ENCODE data around the gene ARHGEF7. TPM values are rescaled to one million over a fixed set of nuclear protein-coding genes. Genes with fewer than 3 reads are reported as not detected.
"Not testable (repeated sequence)": the region's sequence is repeated elsewhere in the genome, so short reads cannot be mapped to it uniquely, and the experiment has no call there.

Gene ARHGEF7
- total and polyA plus RNA-seq, 8 donors, result 11.6 to 126 (median 49.7) TPM

DNA sequence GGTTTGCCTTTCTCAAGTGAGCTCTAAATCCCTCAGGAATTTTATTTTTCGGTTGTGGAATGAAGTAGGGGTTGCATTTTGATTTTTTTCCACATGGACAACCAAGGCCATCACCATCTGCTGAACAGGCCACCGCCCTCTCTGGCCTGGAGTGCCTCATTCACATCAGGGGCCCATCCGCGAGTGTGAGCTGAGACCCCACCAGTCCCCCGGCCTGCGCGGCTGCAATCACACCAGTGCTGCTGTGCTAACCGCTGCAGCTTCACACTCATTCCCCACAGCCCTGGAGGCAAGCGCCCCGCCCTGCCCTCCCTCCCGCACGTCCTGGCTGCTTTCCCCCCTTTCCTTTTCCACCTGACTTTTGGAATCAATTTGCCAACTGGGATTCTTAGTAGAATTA is 35.7 kb upstream of the ARHGEF7 start:
- DNase-seq, result no peak
- H3K9me3 ChIP-seq, result peaks cover 0 to 15% (median 12%) of the 10 kb centered on the region in 4 donors
- 78 to 89% (median 81%) methylated on average over 12 of the region's 12 CpGs for WGBS, 5 donors
- no peak overlapping the region for H3K4me3 ChIP-seq
- intact Hi-C loops (cut with DNase I; ENCODE audit: low total_unique reads), result no loop called here
- H3K27me3 ChIP-seq, result peaks cover 0 to 15% (median 0%) of the 10 kb centered on the region in 3 donors
- no peaks in the 10 kb centered on the region for H3K36me3 ChIP-seq
- no peaks in the 10 kb centered on the region for H3K4me1 ChIP-seq
- TF ChIP-seq POLR2AphosphoS5 (IDR thresholded peaks at IDR 0.05) (no peak), POLR2A (IDR thresholded peaks at IDR 0.05) (no peak), EP300 (IDR thresholded peaks at IDR 0.05) (no peak)
- TF ChIP-seq, protein P1, sequence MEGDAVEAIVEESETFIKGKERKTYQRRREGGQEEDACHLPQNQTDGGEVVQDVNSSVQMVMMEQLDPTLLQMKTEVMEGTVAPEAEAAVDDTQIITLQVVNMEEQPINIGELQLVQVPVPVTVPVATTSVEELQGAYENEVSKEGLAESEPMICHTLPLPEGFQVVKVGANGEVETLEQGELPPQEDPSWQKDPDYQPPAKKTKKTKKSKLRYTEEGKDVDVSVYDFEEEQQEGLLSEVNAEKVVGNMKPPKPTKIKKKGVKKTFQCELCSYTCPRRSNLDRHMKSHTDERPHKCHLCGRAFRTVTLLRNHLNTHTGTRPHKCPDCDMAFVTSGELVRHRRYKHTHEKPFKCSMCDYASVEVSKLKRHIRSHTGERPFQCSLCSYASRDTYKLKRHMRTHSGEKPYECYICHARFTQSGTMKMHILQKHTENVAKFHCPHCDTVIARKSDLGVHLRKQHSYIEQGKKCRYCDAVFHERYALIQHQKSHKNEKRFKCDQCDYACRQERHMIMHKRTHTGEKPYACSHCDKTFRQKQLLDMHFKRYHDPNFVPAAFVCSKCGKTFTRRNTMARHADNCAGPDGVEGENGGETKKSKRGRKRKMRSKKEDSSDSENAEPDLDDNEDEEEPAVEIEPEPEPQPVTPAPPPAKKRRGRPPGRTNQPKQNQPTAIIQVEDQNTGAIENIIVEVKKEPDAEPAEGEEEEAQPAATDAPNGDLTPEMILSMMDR (IDR thresholded peaks at IDR 0.05), result no peak
- H3K27ac ChIP-seq, result no peak overlapping the region

DNA sequence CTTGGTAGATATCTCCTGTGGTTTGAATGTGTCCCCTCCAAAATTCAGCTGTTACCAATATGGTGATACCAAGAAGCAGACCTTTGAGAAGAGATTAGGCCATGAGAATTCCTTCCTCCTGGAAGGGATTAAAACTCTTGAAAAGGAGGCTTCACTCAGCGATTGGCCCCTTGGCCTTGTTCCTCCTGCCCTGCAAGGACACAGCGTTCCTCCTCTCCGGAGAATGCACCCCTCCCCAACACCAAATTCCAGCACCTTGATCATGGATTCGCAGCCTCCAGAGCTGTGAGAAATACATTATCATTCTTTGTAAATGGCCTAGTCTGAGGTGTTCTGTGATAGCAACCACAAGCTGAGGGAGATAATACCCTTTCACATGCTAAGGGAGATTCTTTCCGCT is 34.5 kb upstream of the ARHGEF7 start:
- H3K36me3 ChIP-seq, result no peaks in the 10 kb centered on the region
- no peak overlapping the region for H3K4me3 ChIP-seq
- WGBS, 5 donors, result 52 to 72% (median 70%) methylated on average over 5 of the region's 5 CpGs
- DNase-seq, result no peak
- no peak overlapping the region for H3K27ac ChIP-seq
- H3K9me3 ChIP-seq, result peaks cover 0 to 3% (median under 1%) of the 10 kb centered on the region in 4 donors
- intact Hi-C loops (cut with DNase I; ENCODE audit: low total_unique reads), result no loop called here
- peaks cover 0 to 15% (median 0%) of the 10 kb centered on the region in 3 donors for H3K27me3 ChIP-seq
- no peaks in the 10 kb centered on the region for H3K4me1 ChIP-seq
- TF ChIP-seq POLR2A (IDR thresholded peaks at IDR 0.05) (no peak), POLR2AphosphoS5 (IDR thresholded peaks at IDR 0.05) (no peak), EP300 (IDR thresholded peaks at IDR 0.05) (no peak)
- TF ChIP-seq, protein P1 (IDR thresholded peaks at IDR 0.05), result no peak

DNA sequence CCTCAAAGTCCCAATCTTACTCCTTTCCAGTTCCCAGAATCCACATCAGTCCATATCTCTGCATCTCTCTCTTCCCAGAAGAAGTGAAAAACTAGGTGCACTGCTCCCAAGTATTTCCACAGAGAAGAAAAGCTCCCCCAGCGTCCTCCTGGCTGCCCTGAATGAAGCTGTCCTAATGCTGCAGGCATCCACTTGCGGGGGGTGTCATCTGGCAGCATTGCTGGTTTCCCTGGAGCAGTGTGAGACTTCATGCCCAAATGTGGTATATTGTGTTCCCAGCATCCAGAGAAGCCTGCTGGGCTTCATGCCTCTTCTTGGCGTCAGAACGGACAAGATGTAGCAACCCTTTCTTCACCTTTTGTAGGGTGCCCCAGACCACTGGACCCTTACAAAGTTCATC is 32.9 kb upstream of the ARHGEF7 start:
- intact Hi-C loops (cut with DNase I; ENCODE audit: low total_unique reads), result no loop called here
- no peaks in the 10 kb centered on the region for H3K9me3 ChIP-seq
- no peak overlapping the region for H3K4me3 ChIP-seq
- H3K27me3 ChIP-seq, result peaks cover 0 to 15% (median 0%) of the 10 kb centered on the region in 3 donors
- no peaks in the 10 kb centered on the region for H3K4me1 ChIP-seq
- DNase-seq, result peak in 1 of 2 donors; percentile 14
- no peak overlapping the region for H3K27ac ChIP-seq
- no peaks in the 10 kb centered on the region for H3K36me3 ChIP-seq
- WGBS, 5 donors, result 36 to 80% (median 78%) methylated on average over 4 of the region's 4 CpGs
- TF ChIP-seq POLR2A (IDR thresholded peaks at IDR 0.05), result no peak

DNA sequence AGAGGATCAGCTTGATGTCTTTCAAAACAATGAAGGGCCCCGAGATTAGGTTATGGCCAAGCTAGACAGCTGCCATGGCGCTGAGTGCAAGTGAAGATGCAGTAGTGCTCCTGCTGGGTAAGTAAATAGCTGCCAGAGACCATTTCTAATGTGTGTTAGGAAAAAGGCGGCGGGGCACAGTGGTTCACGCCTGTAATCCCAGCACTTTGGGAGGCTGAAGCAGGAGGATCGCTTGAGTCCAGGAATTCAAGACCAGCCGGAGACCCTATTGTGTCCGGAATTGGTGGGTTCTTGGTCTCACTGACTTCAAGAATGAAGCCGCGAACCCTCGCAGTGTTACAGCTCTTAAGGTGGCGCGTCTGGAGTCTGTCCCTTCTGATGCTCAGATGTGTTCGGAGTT is 32.3 kb upstream of the ARHGEF7 start:
- H3K36me3 ChIP-seq; H3K9me3 ChIP-seq; H3K27ac ChIP-seq; intact Hi-C loops (cut with DNase I; ENCODE audit: low total_unique reads); H3K4me3 ChIP-seq; DNase-seq; H3K4me1 ChIP-seq: not testable (repeated sequence)
- 94 to 96% (median 95%) methylated on average over 14 of the region's 14 CpGs for WGBS, 5 donors
- H3K27me3 ChIP-seq, result peaks cover 0 to 15% (median 0%) of the 10 kb centered on the region in 3 donors

DNA sequence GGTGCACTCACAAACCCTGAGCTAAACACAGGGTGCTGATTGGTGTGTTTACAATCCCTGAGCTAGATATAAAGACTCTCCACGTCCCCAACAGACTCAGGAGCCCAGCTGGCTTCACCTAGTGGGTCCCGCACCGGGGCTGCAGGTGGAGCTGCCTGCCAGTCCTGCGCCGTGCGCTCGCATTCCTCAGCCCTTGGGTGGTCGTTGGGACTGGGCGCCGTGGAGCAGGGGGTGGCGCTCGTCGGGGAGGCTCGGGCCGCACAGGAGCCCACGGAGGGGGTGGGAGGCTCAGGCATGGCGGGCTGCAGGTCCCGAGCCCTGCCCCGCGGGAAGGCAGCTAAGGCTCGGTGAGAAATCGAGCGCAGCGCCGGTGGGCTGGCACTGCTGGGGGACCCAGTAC is 31.4 kb upstream of the ARHGEF7 start:
- H3K27ac ChIP-seq; intact Hi-C loops (cut with DNase I; ENCODE audit: low total_unique reads): not testable (repeated sequence)
- 77 to 93% (median 86%) methylated on average over 7 to 16 of the region's 25 CpGs; no CpG with 5 or more reads in 1 of the 5 donors for WGBS, 5 donors

DNA sequence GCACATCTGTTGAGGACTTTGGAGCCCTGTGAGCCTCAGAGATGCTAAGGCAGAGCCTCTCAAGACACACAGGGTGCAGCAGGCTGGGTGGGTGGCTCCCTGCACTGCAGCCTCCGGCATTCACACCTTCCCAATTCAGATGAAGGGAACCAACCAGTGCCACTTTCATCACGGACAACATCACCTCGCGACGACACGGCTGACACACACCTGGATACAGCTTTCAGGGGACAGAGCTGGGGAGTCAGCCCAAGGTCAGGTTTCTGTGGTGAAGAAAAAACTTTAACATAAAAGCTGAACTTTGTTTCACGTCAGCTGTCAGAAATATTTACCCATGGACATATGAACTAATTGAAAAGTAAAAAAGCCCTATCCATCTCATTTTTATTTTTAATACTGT is 24.9 kb upstream of the ARHGEF7 start:
- intact Hi-C loops (cut with DNase I; ENCODE audit: low total_unique reads), result no loop called here

More for the DNA sequence above, 31.4 kb upstream of the ARHGEF7 start:
- not testable (repeated sequence) for H3K4me1 ChIP-seq, H3K4me3 ChIP-seq, DNase-seq, H3K36me3 ChIP-seq, H3K9me3 ChIP-seq
- peaks cover 0 to 15% (median 0%) of the 10 kb centered on the region in 3 donors for H3K27me3 ChIP-seq

More for the DNA sequence above, 24.9 kb upstream of the ARHGEF7 start:
- 62 to 80% (median 73%) methylated on average over 7 of the region's 7 CpGs for WGBS, 5 donors
- TF ChIP-seq, protein P1 (IDR thresholded peaks at IDR 0.05), result no peak
- TF ChIP-seq EP300 (IDR thresholded peaks at IDR 0.05), result no peak
- TF ChIP-seq POLR2AphosphoS5 (IDR thresholded peaks at IDR 0.05), result no peak
- TF ChIP-seq POLR2A (IDR thresholded peaks at IDR 0.05), result no peak
- H3K4me3 ChIP-seq, result no peak overlapping the region
- DNase-seq, result no peak
- H3K36me3 ChIP-seq, result no peaks in the 10 kb centered on the region
- peaks cover 0 to 30% (median 19%) of the 10 kb centered on the region in 3 donors for H3K27me3 ChIP-seq
- H3K4me1 ChIP-seq, result no peaks in the 10 kb centered on the region
- no peaks in the 10 kb centered on the region for H3K9me3 ChIP-seq
- no peak overlapping the region for H3K27ac ChIP-seq

All from stomach (tissue), 9 donors.